ENCODE data around the gene PLXNA2.

The PLXNA2 gene

GRCh38 chr1:208061632-208062031, 182.6 kb downstream of the PLXNA2 start:
- TF ChIP-seq ZNF274 (IDR thresholded peaks at IDR 0.05; ENCODE audit: low read depth, low read length) = no peak
- H3K4me3 ChIP-seq (ENCODE audit: low read length) = no peak overlapping the region

GRCh38 chr1:208061118-208061517, 183.1 kb downstream of the PLXNA2 start:
- no peak overlapping the region for H3K4me3 ChIP-seq (ENCODE audit: low read length)
- TF ChIP-seq ZNF274 (IDR thresholded peaks at IDR 0.05; ENCODE audit: low read depth, low read length) = no peak

GRCh38 chr1:208060215-208060869, 183.8 kb downstream of the PLXNA2 start:
- H3K4me3 ChIP-seq (ENCODE audit: low read length) = no peak overlapping the region
- no peak for TF ChIP-seq ZNF274 (IDR thresholded peaks at IDR 0.05; ENCODE audit: low read depth, low read length)

GRCh38 chr1:208059409-208060001, 184.7 kb downstream of the PLXNA2 start:
- no peak for TF ChIP-seq ZNF274 (IDR thresholded peaks at IDR 0.05; ENCODE audit: low read depth, low read length)
- H3K4me3 ChIP-seq (ENCODE audit: low read length) = no peak overlapping the region

- TF ChIP-seq ZNF274 (IDR thresholded peaks at IDR 0.05; ENCODE audit: low read depth, low read length) = no peak
- no peak overlapping the region for H3K4me3 ChIP-seq (ENCODE audit: low read length)
These were observed 185.4 kb downstream of the PLXNA2 start for GRCh38 chr1:208058756-208059155.

GRCh38 chr1:208058267-208058666, 185.9 kb downstream of the PLXNA2 start:
- TF ChIP-seq ZNF274 (IDR thresholded peaks at IDR 0.05; ENCODE audit: low read depth, low read length) = no peak
- H3K4me3 ChIP-seq (ENCODE audit: low read length) = no peak overlapping the region

GRCh38 chr1:208057056-208057455, 187.1 kb downstream of the PLXNA2 start:
- no peak for TF ChIP-seq ZNF274 (IDR thresholded peaks at IDR 0.05; ENCODE audit: low read depth, low read length)
- H3K4me3 ChIP-seq (ENCODE audit: low read length) = no peak overlapping the region

- H3K4me3 ChIP-seq (ENCODE audit: low read length) = no peak overlapping the region
- TF ChIP-seq ZNF274 (IDR thresholded peaks at IDR 0.05; ENCODE audit: low read depth, low read length) = no peak
These were observed 188.6 kb downstream of the PLXNA2 start for GRCh38 chr1:208055535-208055934.

GRCh38 chr1:208054911-208055379, 189.2 kb downstream of the PLXNA2 start:
- H3K4me3 ChIP-seq (ENCODE audit: low read length) = no peak overlapping the region
- no peak for TF ChIP-seq ZNF274 (IDR thresholded peaks at IDR 0.05; ENCODE audit: low read depth, low read length)

GRCh38 chr1:208054485-208054884, 189.7 kb downstream of the PLXNA2 start:
- no peak overlapping the region for H3K4me3 ChIP-seq (ENCODE audit: low read length)
- TF ChIP-seq ZNF274 (IDR thresholded peaks at IDR 0.05; ENCODE audit: low read depth, low read length) = no peak

- TF ChIP-seq ZNF274 (IDR thresholded peaks at IDR 0.05; ENCODE audit: low read depth, low read length) = no peak
- H3K4me3 ChIP-seq (ENCODE audit: low read length) = no peak overlapping the region
These were observed 190.5 kb downstream of the PLXNA2 start for GRCh38 chr1:208053661-208054060.

GRCh38 chr1:208052926-208053407, 191.2 kb downstream of the PLXNA2 start:
- no peak overlapping the region for H3K4me3 ChIP-seq (ENCODE audit: low read length)

GRCh38 chr1:208052135-208052534, 192.0 kb downstream of the PLXNA2 start:
- TF ChIP-seq ZNF274 (IDR thresholded peaks at IDR 0.05; ENCODE audit: low read depth, low read length) = no peak
- no peak overlapping the region for H3K4me3 ChIP-seq (ENCODE audit: low read length)

More at GRCh38 chr1:208052926-208053407, 191.2 kb downstream of the PLXNA2 start:
- TF ChIP-seq ZNF274 (IDR thresholded peaks at IDR 0.05; ENCODE audit: low read depth, low read length) = no peak

- no peak for TF ChIP-seq ZNF274 (IDR thresholded peaks at IDR 0.05; ENCODE audit: low read depth, low read length)
- no peak overlapping the region for H3K4me3 ChIP-seq (ENCODE audit: low read length)
These were observed 192.5 kb downstream of the PLXNA2 start for GRCh38 chr1:208051651-208052050.

- H3K4me3 ChIP-seq (ENCODE audit: low read length) = no peak overlapping the region
- TF ChIP-seq ZNF274 (IDR thresholded peaks at IDR 0.05; ENCODE audit: low read depth, low read length) = no peak
These were observed 195.3 kb downstream of the PLXNA2 start for GRCh38 chr1:208048904-208049303.

All from GM08714 (cell line).